MM.1S (cell line): ENCODE measurements around the gene VPREB1.
"Not testable (repeated sequence)": the region's sequence is repeated elsewhere in the genome, so short reads cannot be mapped to it uniquely, and the experiment has no call there.

ENCODE experiments used
- EZH2 ChIP-seq: fragments of 300-600 bp; sonication (generic); optimal IDR thresholded peaks from 2 replicates; pipeline ENCODE3; 2017; ENCODE audit warnings: low read depth, mild to moderate bottlenecking, antibody characterized with exemption, low read length, mixed read lengths
- TF ChIP-seq, protein P1 (sequence below): fragments of 300-600 bp; sonication (generic); IDR thresholded peaks from 2 replicates; pipeline ENCODE4 v1.5.1; 2016; ENCODE audit warnings: antibody characterized with exemption, low read length, mixed read lengths

DNA sequence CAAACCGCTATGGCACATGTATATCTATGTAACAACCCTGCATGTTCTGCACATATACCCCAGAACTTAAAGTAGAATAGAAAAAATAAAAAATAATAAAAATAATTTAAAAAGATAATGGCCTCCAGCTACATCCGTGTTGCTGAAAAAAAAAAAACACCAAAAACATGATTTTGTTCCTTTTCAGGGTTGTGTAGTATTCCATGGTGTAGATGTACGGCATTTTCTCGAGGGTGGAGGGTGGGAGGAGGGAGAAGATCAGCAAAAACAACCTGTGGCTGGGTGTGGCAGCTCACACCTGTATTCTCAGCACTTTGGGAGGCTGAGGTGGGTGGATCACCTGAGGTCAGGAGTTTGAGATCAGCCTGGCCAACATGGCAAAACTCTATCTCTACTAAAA is 16.0 kb downstream of the VPREB1 start:
- TF ChIP-seq EZH2: not testable (repeated sequence)
- TF ChIP-seq, protein P1, sequence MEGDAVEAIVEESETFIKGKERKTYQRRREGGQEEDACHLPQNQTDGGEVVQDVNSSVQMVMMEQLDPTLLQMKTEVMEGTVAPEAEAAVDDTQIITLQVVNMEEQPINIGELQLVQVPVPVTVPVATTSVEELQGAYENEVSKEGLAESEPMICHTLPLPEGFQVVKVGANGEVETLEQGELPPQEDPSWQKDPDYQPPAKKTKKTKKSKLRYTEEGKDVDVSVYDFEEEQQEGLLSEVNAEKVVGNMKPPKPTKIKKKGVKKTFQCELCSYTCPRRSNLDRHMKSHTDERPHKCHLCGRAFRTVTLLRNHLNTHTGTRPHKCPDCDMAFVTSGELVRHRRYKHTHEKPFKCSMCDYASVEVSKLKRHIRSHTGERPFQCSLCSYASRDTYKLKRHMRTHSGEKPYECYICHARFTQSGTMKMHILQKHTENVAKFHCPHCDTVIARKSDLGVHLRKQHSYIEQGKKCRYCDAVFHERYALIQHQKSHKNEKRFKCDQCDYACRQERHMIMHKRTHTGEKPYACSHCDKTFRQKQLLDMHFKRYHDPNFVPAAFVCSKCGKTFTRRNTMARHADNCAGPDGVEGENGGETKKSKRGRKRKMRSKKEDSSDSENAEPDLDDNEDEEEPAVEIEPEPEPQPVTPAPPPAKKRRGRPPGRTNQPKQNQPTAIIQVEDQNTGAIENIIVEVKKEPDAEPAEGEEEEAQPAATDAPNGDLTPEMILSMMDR: not testable (repeated sequence)
